ENCODE data around the gene SOX10.
A peak's percentile ranks its signal among the peaks of the same experiment; 100 is the strongest.

The SOX10 gene

DNA sequence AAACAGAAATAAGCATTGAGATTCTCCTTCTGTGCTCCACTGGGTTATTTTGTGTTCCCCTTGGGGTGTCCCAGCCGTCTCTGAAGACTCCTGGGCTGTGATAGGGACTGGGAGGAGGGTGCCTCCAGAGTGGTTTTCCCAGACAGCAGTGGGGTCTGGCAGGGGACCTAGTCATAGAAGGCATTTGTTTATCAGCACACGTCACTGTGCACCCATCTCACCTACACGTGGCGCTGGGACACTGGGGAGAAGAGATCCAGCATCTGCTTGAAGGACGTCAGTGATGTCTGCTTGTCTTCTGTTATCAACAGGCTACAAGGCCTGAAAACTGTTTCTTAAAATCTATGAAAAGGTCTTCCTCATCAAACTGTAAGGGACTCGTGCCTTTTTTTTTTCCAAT, 38.7 kb upstream of the SOX10 start:
- no peak overlapping the region for H3K4me2 ChIP-seq (ENCODE audit: insufficient read depth, low read length, poor library complexity, severe bottlenecking)
- H2AK5ac ChIP-seq (ENCODE audit: low read depth, low read length): peak overlapping the region; percentile 8
- no peak overlapping the region for H2BK120ac ChIP-seq (ENCODE audit: low read depth, low read length)
- H3K4me1 ChIP-seq (ENCODE audit: control insufficient read depth in 2 of 2, insufficient read depth in 1 of 2, low read depth in 1 of 2, low read length in 2 of 2): peaks cover 25 to 26% of the 10 kb centered on the region in 2 donors
- H2BK12ac ChIP-seq (ENCODE audit: low read length): no peak overlapping the region
- H3K9ac ChIP-seq (ENCODE audit: low read depth, low read length, poor library complexity): no peak overlapping the region
- no peak overlapping the region for H4K8ac ChIP-seq (ENCODE audit: low read depth, low read length)
- no peak overlapping the region for H4K91ac ChIP-seq (ENCODE audit: low read depth, low read length, poor library complexity)
- WGBS, 2 donors (ENCODE audit: extremely low coverage in 2 of 2, insufficient read length in 2 of 2, insufficient replicate concordance in 1 of 2): no CpG with 5 or more reads among the region's 6 CpGs
- no peaks in the 10 kb centered on the region for H3K36me3 ChIP-seq (replicated peaks in 1 of 2; ENCODE audit: control insufficient read depth in 2 of 2, insufficient read depth in 2 of 2, low read length in 2 of 2)
- no peak overlapping the region for H3K4me3 ChIP-seq (ENCODE audit: low read length in 2 of 2)
- no peaks in the 10 kb centered on the region for H3K9me3 ChIP-seq (replicated peaks in 1 of 2; ENCODE audit: control insufficient read depth in 2 of 2, insufficient read depth in 1 of 2, low read depth in 1 of 2, low read length in 2 of 2)
- no peak for DNase-seq (ENCODE audit: low spot score)
- H3K4ac ChIP-seq (ENCODE audit: low read length): no peak overlapping the region
- H3K23ac ChIP-seq (ENCODE audit: low read depth, low read length, poor library complexity): no peak overlapping the region
- H3K27ac ChIP-seq (replicated peaks; ENCODE audit: low read length): no peak overlapping the region
- no peak overlapping the region for H2BK5ac ChIP-seq (ENCODE audit: low read length)
- H3K27me3 ChIP-seq (ENCODE audit: control insufficient read depth in 3 of 3, insufficient read depth in 3 of 3, low read depth in 1 of 3, low read length in 3 of 3): no peaks in the 10 kb centered on the region
- H2BK15ac ChIP-seq (ENCODE audit: low read length): no peak overlapping the region
- no peak overlapping the region for H2AFZ ChIP-seq (ENCODE audit: low read length)
- H3K14ac ChIP-seq (ENCODE audit: low read length): no peak overlapping the region
- H3K79me1 ChIP-seq (ENCODE audit: low read depth, low read length): no peaks in the 10 kb centered on the region
- H3K18ac ChIP-seq (ENCODE audit: low read length): peak overlapping the region; percentile 13

DNA sequence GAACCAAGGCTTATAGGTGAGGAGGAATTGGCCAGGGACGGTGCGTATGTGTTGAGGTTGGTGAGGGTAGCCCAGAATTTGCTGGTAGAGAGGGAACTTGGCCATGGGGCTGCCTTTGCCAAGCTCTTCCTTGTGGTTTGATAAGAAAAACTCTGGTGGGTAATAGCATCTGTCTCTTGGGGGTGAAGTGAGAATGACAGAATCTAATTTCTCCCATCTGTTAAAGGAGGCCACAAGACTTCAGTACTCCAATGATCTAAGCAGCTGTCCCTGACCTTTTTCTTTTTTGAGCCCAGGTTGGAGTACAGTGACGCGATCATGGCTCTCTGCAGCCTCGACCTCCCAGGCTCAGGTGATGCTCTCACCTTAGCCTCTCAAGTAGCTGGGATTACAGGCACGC, 36.9 kb upstream of the SOX10 start:
- Histone ChIP-seq H3K27ac (replicated peaks; ENCODE audit: low read length) (peak overlapping the region; percentile 23), H3K36me3 (replicated peaks in 1 of 2; ENCODE audit: control insufficient read depth in 2 of 2, insufficient read depth in 2 of 2, low read length in 2 of 2) (no peaks in the 10 kb centered on the region), H3K79me1 (ENCODE audit: low read depth, low read length) (peaks cover 2% of the 10 kb centered on the region), H4K91ac (ENCODE audit: low read depth, low read length, poor library complexity) (no peak overlapping the region), H3K4me3 (ENCODE audit: low read length in 2 of 2) (peak overlapping the region in 1 of 2 donors; percentile 9), H3K18ac (ENCODE audit: low read length) (peak overlapping the region; percentile 50), H2AFZ (ENCODE audit: low read length) (peak overlapping the region; percentile 83), H3K4ac (ENCODE audit: low read length) (no peak overlapping the region), H2AK5ac (ENCODE audit: low read depth, low read length) (peak overlapping the region; percentile 15), H3K23ac (ENCODE audit: low read depth, low read length, poor library complexity) (no peak overlapping the region), H2BK15ac (ENCODE audit: low read length) (no peak overlapping the region), H4K8ac (ENCODE audit: low read depth, low read length) (no peak overlapping the region), H3K14ac (ENCODE audit: low read length) (no peak overlapping the region), H2BK120ac (ENCODE audit: low read depth, low read length) (peak overlapping the region; percentile 17), H3K4me1 (ENCODE audit: control insufficient read depth in 2 of 2, insufficient read depth in 1 of 2, low read depth in 1 of 2, low read length in 2 of 2) (peaks cover 12 to 26% of the 10 kb centered on the region in 2 donors), H3K27me3 (ENCODE audit: control insufficient read depth in 3 of 3, insufficient read depth in 3 of 3, low read depth in 1 of 3, low read length in 3 of 3) (no peaks in the 10 kb centered on the region), H2BK12ac (ENCODE audit: low read length) (no peak overlapping the region), H3K9me3 (replicated peaks in 1 of 2; ENCODE audit: control insufficient read depth in 2 of 2, insufficient read depth in 1 of 2, low read depth in 1 of 2, low read length in 2 of 2) (no peaks in the 10 kb centered on the region), H3K9ac (ENCODE audit: low read depth, low read length, poor library complexity) (no peak overlapping the region), H2BK5ac (ENCODE audit: low read length) (no peak overlapping the region), H3K4me2 (ENCODE audit: insufficient read depth, low read length, poor library complexity, severe bottlenecking) (no peak overlapping the region)
- WGBS, 2 donors (ENCODE audit: extremely low coverage in 2 of 2, insufficient read length in 2 of 2, insufficient replicate concordance in 1 of 2): no CpG with 5 or more reads among the region's 6 CpGs
- DNase-seq (ENCODE audit: low spot score): no peak

DNA sequence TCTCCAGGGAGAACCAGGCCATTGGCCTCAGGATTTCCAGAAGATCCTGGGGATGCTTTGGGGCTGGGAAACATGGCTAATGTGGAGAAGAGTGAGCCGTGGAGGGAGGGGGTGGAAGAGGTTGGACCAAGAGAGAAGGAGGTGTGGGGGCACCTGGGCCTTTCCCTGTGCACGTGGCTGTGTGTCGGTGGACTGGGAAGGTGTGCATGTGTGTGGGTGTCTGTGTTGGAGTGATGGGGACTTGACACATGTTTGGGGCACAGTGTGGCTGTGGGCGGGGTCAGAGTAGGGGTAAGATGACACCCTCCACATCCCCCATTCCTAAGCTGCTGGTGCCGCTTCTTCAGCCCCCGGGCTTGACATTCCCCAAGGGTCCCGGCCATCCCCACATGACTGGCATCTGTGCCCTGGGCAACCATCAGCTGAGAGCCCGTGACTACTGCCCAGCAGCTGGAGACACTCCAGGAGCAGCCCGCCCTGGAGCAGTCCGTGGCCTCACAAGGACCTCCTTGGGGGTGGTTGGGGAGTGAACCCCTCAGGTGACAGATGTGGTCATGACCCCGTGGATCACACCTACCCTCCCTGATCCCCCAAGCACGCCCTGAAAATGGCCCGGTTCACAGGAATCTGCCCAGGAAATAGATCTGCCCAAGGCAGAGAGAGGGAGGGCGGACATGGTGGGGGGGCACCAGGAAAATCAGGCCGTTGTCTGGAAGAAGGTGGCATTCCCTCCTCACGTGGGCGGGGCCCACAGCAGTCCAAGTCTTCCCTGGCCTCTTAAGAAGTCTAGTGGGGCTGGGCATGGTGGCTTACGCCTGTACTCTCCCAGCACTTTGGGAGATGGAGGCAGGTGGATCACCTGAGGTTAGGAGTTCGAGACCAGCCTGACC, 34.8 kb upstream of the SOX10 start:
- DNase-seq (ENCODE audit: low spot score): no peak
- peak overlapping the region; percentile 78 for H2BK12ac ChIP-seq (ENCODE audit: low read length)
- H3K9ac ChIP-seq (ENCODE audit: low read depth, low read length, poor library complexity): no peak overlapping the region
- peak overlapping the region; percentile 87 for H3K18ac ChIP-seq (ENCODE audit: low read length)
- H2AFZ ChIP-seq (ENCODE audit: low read length): no peak overlapping the region
- H2BK15ac ChIP-seq (ENCODE audit: low read length): peak overlapping the region; percentile 69
- WGBS, 2 donors (ENCODE audit: extremely low coverage in 2 of 2, insufficient read length in 2 of 2, insufficient replicate concordance in 1 of 2): no CpG with 5 or more reads among the region's 19 CpGs
- H3K14ac ChIP-seq (ENCODE audit: low read length): no peak overlapping the region
- H3K4ac ChIP-seq (ENCODE audit: low read length): peak overlapping the region; percentile 85
- H3K4me2 ChIP-seq (ENCODE audit: insufficient read depth, low read length, poor library complexity, severe bottlenecking): no peak overlapping the region
- H3K4me3 ChIP-seq (ENCODE audit: low read length in 2 of 2): no peak overlapping the region
- peak overlapping the region; percentile 97 for H2AK5ac ChIP-seq (ENCODE audit: low read depth, low read length)
- H4K8ac ChIP-seq (ENCODE audit: low read depth, low read length): no peak overlapping the region
- no peak overlapping the region for H2BK120ac ChIP-seq (ENCODE audit: low read depth, low read length)
- H2BK5ac ChIP-seq (ENCODE audit: low read length): peak overlapping the region; percentile 17
- no peak overlapping the region for H3K23ac ChIP-seq (ENCODE audit: low read depth, low read length, poor library complexity)
- H4K91ac ChIP-seq (ENCODE audit: low read depth, low read length, poor library complexity): no peak overlapping the region
- H3K27ac ChIP-seq (replicated peaks; ENCODE audit: low read length): no peak overlapping the region
- no peaks in the 10 kb centered on the region for H3K27me3 ChIP-seq (ENCODE audit: control insufficient read depth in 3 of 3, insufficient read depth in 3 of 3, low read depth in 1 of 3, low read length in 3 of 3)
- no peaks in the 10 kb centered on the region for H3K9me3 ChIP-seq (replicated peaks in 1 of 2; ENCODE audit: control insufficient read depth in 2 of 2, insufficient read depth in 1 of 2, low read depth in 1 of 2, low read length in 2 of 2)
- H3K79me1 ChIP-seq (ENCODE audit: low read depth, low read length): peaks cover 2% of the 10 kb centered on the region
- H3K4me1 ChIP-seq (ENCODE audit: control insufficient read depth in 2 of 2, insufficient read depth in 1 of 2, low read depth in 1 of 2, low read length in 2 of 2): peaks cover 11 to 29% of the 10 kb centered on the region in 2 donors
- H3K36me3 ChIP-seq (replicated peaks in 1 of 2; ENCODE audit: control insufficient read depth in 2 of 2, insufficient read depth in 2 of 2, low read length in 2 of 2): no peaks in the 10 kb centered on the region

Measured in neuronal stem cell (in vitro differentiated cells).